HEK293 (cell line): ENCODE results near the gene KCNQ4.
A peak's percentile ranks its signal among the peaks of the same experiment; 100 is the strongest.

ENCODE experiments used
- CTCF ChIA-PET: fragments of 350-600 bp; formaldehyde crosslinking; extraction: SDS; loops from one replicate; lab custom pipeline; 2021; ENCODE audit warnings: antibody characterized with exemption; lab: Yijun Ruan, JAX
- POLR2A ChIA-PET: fragments of 300-600 bp; formaldehyde crosslinking; extraction: SDS; loops from one replicate; lab custom pipeline; 2020; ENCODE audit warnings: antibody characterized with exemption, inconsistent platforms; lab: Yijun Ruan, JAX
- H3K27ac ChIP-seq: fragments of 200-500 bp; sonication (Bioruptor generic); 2 replicates; pipeline ENCODE4 v1.5.1; 2014; ENCODE audit warnings: low read depth, low read length, control low read depth, inconsistent platforms; ENCODE audit errors: extremely low read depth
- H3K36me3 ChIP-seq, 2 experiments: fragments of 200-500 bp in 1 of 2; sonication (Bioruptor generic) in 1 of 2; 1 replicate in 1 of 2; 2 replicates in 1 of 2; pipeline ENCODE4 v1.5.1; 2014 to 2017; ENCODE audit warnings: inconsistent platforms in 2 of 2, low read length in 2 of 2; ENCODE audit not compliant: control insufficient read depth in 2 of 2, insufficient read depth in 1 of 2
- H3K4me1 ChIP-seq: fragments of 200-500 bp; sonication (Bioruptor generic); 2 replicates; pipeline ENCODE4 v1.5.1; 2014; ENCODE audit warnings: mild to moderate bottlenecking, low read length, inconsistent platforms; ENCODE audit not compliant: control insufficient read depth, insufficient read depth
- H3K4me3 ChIP-seq: 2 replicates; pipeline ENCODE4 v1.5.1; 2011; ENCODE audit warnings: low read depth, mild to moderate bottlenecking, control low read depth, low read length, moderate library complexity
- H3K9me3 ChIP-seq: fragments of 200-500 bp; sonication (Bioruptor generic); 2 replicates; pipeline ENCODE4 v1.5.1; 2014; ENCODE audit warnings: low read depth, low read length, inconsistent platforms; ENCODE audit not compliant: control insufficient read depth, insufficient read depth
- GLI4 ChIP-seq: fragments of 450-650 bp; formaldehyde crosslinking; IDR thresholded peaks from 2 replicates; pipeline ENCODE4 v1.5.1; 2016; ENCODE audit warnings: missing biosample characterization, missing genetic modification characterization
- KLF7 ChIP-seq: fragments of 450-650 bp; formaldehyde crosslinking; IDR thresholded peaks from 2 replicates; pipeline ENCODE4 v1.5.1; 2016; ENCODE audit warnings: missing biosample characterization, missing genetic modification characterization, borderline replicate concordance
- MZF1 ChIP-seq: fragments of 450-650 bp; formaldehyde crosslinking; IDR thresholded peaks from 2 replicates; pipeline ENCODE4 v1.5.1; 2017; ENCODE audit warnings: missing biosample characterization, missing genetic modification characterization, borderline replicate concordance
- OVOL3 ChIP-seq: fragments of 450-650 bp; formaldehyde crosslinking; IDR thresholded peaks from 2 replicates; pipeline ENCODE4 v1.5.1; 2016; ENCODE audit warnings: missing biosample characterization, missing genetic modification characterization
- PRDM1 ChIP-seq: fragments of 450-650 bp; formaldehyde crosslinking; IDR thresholded peaks from 2 replicates; pipeline ENCODE4; 2016; ENCODE audit warnings: missing biosample characterization, missing genetic modification characterization
- ZFP69B ChIP-seq: fragments of 450-650 bp; formaldehyde crosslinking; IDR thresholded peaks from 2 replicates; pipeline ENCODE4 v1.5.1; 2016; ENCODE audit warnings: missing biosample characterization, missing genetic modification characterization
- ZNF114 ChIP-seq: fragments of 450-650 bp; formaldehyde crosslinking; IDR thresholded peaks from 2 replicates; pipeline ENCODE4 v1.5.0; 2017; ENCODE audit warnings: missing biosample characterization, missing genetic modification characterization
- ZNF146 ChIP-seq: fragments of 450-650 bp; formaldehyde crosslinking; IDR thresholded peaks from 2 replicates; pipeline ENCODE4 v1.5.1; 2016; ENCODE audit warnings: missing biosample characterization, missing genetic modification characterization
- ZNF341 ChIP-seq: fragments of 450-650 bp; formaldehyde crosslinking; IDR thresholded peaks from 2 replicates; pipeline ENCODE4; 2016; ENCODE audit warnings: low read depth, missing biosample characterization, missing genetic modification characterization
- ZNF549 ChIP-seq: fragments of 450-650 bp; IDR thresholded peaks from 2 replicates; pipeline ENCODE4 v1.5.1; 2018; ENCODE audit warnings: missing biosample characterization, missing genetic modification characterization, mild to moderate bottlenecking, inconsistent platforms, moderate library complexity
- ZNF626 ChIP-seq: fragments of 450-650 bp; sonication (Bioruptor Pico); formaldehyde crosslinking; IDR thresholded peaks from 2 replicates; pipeline ENCODE4 v1.5.1; 2018; ENCODE audit warnings: missing biosample characterization, missing genetic modification characterization, inconsistent platforms
- ZNF660 ChIP-seq: fragments of 450-650 bp; IDR thresholded peaks from 2 replicates; pipeline ENCODE4 v1.5.1; 2018; ENCODE audit warnings: missing biosample characterization, mild to moderate bottlenecking, missing genetic modification characterization
- ZNF785 ChIP-seq: fragments of 450-650 bp; formaldehyde crosslinking; IDR thresholded peaks from 2 replicates; pipeline ENCODE4 v1.5.1; 2016; ENCODE audit warnings: missing biosample characterization, missing genetic modification characterization
- ZSCAN23 ChIP-seq: fragments of 450-650 bp; formaldehyde crosslinking; IDR thresholded peaks from 2 replicates; pipeline ENCODE4 v1.5.1; 2016; ENCODE audit warnings: missing biosample characterization, missing genetic modification characterization
- TF ChIP-seq, protein P1 (sequence below): fragments of 450-650 bp; formaldehyde crosslinking; IDR thresholded peaks from 2 replicates; pipeline ENCODE4 v1.5.1; 2017; ENCODE audit warnings: missing biosample characterization, missing genetic modification characterization
- TF ChIP-seq, protein P2 (sequence below): fragments of 450-650 bp; formaldehyde crosslinking; IDR thresholded peaks from 2 replicates; pipeline ENCODE4 v1.5.1; 2016; ENCODE audit warnings: missing biosample characterization, missing genetic modification characterization
- TF ChIP-seq, protein P3 (sequence below): sonication (generic); formaldehyde crosslinking; IDR thresholded peaks from 2 replicates; pipeline ENCODE4 v1.8.1; 2022; ENCODE audit warnings: mild to moderate bottlenecking, moderate library complexity, missing genetic modification reagents
- TF ChIP-seq, protein P4 (sequence below): fragments of 450-650 bp; formaldehyde crosslinking; IDR thresholded peaks from 2 replicates; pipeline ENCODE4 v1.5.1; 2016; ENCODE audit warnings: missing biosample characterization, missing genetic modification characterization

Gene KCNQ4

DNA sequence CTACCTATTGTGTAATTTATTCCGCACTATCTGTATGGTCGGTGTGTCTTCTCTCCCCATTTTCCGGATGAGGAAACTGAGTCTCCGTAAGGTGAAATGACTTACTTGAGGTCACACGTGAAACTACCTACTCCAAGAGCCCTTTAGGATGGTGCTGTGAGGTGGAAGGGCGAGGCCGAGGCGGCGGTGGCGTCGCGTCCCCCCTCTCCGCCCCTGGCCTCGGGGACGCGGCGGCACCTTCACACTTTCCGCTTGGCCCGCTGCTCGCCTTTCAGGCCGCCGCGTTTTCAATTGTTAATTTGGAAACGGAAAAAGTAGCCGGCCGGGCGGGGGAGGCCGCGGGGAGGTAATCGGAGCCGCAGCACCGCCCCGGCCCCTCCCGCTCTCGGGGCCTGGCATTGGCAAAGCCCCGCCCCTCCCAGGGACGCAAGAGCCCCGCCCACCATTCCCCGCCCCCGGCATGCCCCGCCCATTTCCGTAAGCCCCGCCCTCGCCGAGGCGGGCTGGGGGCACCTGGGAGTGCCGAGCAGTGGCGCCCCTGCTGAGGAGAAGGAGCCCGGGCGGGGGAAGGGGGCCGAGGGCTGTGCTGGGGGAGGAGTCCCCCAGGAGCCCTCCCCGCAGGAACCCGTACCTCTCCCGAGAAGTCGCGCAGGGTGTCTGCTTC lies 18.6 kb downstream of the KCNQ4 start (continued):
- TF ChIP-seq, protein P1, sequence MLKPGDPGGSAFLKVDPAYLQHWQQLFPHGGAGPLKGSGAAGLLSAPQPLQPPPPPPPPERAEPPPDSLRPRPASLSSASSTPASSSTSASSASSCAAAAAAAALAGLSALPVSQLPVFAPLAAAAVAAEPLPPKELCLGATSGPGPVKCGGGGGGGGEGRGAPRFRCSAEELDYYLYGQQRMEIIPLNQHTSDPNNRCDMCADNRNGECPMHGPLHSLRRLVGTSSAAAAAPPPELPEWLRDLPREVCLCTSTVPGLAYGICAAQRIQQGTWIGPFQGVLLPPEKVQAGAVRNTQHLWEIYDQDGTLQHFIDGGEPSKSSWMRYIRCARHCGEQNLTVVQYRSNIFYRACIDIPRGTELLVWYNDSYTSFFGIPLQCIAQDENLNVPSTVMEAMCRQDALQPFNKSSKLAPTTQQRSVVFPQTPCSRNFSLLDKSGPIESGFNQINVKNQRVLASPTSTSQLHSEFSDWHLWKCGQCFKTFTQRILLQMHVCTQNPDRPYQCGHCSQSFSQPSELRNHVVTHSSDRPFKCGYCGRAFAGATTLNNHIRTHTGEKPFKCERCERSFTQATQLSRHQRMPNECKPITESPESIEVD (tag by site-specific recombination), result no peak
- TF ChIP-seq ZNF549, result no peak
- TF ChIP-seq ZNF341 (tag by site-specific recombination), result 0 out of 2 replicates have a peak, but pooled peaks have one; percentile 31

DNA sequence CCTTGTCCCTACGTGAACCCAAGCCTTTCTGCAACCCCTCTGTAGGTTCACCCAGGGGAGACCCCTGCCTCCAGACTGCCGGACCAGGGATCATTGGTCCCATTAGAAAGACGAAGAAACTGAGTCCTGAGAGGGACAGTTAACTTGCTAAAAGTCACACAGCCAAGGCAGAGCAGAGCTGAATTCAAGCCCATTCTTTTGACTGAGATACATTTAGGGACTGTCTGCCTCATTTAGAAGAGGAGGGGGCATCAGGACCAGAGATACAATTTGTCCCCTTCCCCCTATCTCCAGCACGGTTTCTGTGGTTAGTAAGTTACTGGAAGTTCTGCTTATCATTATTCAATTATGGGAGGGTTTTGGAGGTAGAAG lies 19.1 kb downstream of the KCNQ4 start:
- CTCF ChIA-PET, result no interaction called here
- Histone ChIP-seq H3K9me3 (no peaks in the 10 kb centered on the region), H3K4me1 (no peaks in the 10 kb centered on the region), H3K27ac (no peak overlapping the region), H3K4me3 (no peak overlapping the region), H3K36me3 (no peaks in the 10 kb centered on the region)
- POLR2A ChIA-PET, result no interaction called here
- TF ChIP-seq ZNF785, result no peak
- TF ChIP-seq OVOL3 (tag by site-specific recombination), result no peak
- TF ChIP-seq, protein P2, sequence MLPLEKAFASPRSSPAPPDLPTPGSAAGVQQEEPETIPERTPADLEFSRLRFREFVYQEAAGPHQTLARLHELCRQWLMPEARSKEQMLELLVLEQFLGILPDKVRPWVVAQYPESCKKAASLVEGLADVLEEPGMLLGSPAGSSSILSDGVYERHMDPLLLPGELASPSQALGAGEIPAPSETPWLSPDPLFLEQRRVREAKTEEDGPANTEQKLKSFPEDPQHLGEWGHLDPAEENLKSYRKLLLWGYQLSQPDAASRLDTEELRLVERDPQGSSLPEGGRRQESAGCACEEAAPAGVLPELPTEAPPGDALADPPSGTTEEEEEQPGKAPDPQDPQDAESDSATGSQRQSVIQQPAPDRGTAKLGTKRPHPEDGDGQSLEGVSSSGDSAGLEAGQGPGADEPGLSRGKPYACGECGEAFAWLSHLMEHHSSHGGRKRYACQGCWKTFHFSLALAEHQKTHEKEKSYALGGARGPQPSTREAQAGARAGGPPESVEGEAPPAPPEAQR (tag by site-specific recombination), result no peak
- TF ChIP-seq ZFP69B (tag by site-specific recombination), result no peak
- TF ChIP-seq, protein P3, sequence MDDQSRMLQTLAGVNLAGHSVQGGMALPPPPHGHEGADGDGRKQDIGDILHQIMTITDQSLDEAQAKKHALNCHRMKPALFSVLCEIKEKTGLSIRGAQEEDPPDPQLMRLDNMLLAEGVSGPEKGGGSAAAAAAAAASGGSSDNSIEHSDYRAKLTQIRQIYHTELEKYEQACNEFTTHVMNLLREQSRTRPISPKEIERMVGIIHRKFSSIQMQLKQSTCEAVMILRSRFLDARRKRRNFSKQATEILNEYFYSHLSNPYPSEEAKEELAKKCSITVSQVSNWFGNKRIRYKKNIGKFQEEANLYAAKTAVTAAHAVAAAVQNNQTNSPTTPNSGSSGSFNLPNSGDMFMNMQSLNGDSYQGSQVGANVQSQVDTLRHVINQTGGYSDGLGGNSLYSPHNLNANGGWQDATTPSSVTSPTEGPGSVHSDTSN (CRISPR knock-in tag), result no peak
- TF ChIP-seq PRDM1, result no peak
- no peak for TF ChIP-seq GLI4
- no peak for TF ChIP-seq ZNF626 (tag by site-specific recombination)
- TF ChIP-seq ZNF146 (tag by site-specific recombination), result no peak
- TF ChIP-seq KLF7 (tag by site-specific recombination), result no peak
- TF ChIP-seq, protein P4, sequence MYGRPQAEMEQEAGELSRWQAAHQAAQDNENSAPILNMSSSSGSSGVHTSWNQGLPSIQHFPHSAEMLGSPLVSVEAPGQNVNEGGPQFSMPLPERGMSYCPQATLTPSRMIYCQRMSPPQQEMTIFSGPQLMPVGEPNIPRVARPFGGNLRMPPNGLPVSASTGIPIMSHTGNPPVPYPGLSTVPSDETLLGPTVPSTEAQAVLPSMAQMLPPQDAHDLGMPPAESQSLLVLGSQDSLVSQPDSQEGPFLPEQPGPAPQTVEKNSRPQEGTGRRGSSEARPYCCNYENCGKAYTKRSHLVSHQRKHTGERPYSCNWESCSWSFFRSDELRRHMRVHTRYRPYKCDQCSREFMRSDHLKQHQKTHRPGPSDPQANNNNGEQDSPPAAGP (tag by site-specific recombination), result no peak

DNA sequence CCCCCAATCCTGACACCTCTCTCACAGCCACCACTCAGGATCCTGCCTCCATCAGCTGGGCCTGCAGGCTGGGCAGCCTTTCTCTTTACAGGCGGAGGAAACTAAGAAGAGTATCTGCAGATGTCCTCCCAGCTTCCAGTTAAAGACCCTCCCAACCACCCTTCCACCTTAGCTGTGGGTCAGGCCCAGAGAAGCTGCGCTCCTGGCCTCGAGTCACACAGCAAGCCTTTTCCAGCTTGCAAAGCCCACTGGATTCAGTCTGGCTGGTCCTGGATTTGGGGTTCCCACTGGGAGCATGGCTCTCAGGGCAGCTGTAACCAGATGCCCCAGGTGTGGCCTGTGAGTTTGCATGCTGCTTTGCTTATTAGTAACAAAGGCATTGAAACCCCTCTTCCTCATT lies 19.9 kb downstream of the KCNQ4 start:
- no peak for TF ChIP-seq ZNF114 (tag by site-specific recombination)
- TF ChIP-seq ZSCAN23 (tag by site-specific recombination), result no peak
- TF ChIP-seq ZNF660, result no peak
- no peak for TF ChIP-seq MZF1 (tag by site-specific recombination)
- Histone ChIP-seq H3K4me1 (no peaks in the 10 kb centered on the region), H3K36me3 (no peaks in the 10 kb centered on the region), H3K27ac (no peak overlapping the region), H3K4me3 (no peak overlapping the region), H3K9me3 (no peaks in the 10 kb centered on the region)
- ChIA-PET POLR2A (no interaction called here), CTCF (no interaction called here)
